ENCODE results near the gene LIN54. TPM values are rescaled to one million over a fixed set of nuclear protein-coding genes. Genes with fewer than 3 reads are reported as not detected.

LIN54 gene
- total RNA-seq, 1 experiment from 2014 or later, result 12.7 TPM

DNA sequence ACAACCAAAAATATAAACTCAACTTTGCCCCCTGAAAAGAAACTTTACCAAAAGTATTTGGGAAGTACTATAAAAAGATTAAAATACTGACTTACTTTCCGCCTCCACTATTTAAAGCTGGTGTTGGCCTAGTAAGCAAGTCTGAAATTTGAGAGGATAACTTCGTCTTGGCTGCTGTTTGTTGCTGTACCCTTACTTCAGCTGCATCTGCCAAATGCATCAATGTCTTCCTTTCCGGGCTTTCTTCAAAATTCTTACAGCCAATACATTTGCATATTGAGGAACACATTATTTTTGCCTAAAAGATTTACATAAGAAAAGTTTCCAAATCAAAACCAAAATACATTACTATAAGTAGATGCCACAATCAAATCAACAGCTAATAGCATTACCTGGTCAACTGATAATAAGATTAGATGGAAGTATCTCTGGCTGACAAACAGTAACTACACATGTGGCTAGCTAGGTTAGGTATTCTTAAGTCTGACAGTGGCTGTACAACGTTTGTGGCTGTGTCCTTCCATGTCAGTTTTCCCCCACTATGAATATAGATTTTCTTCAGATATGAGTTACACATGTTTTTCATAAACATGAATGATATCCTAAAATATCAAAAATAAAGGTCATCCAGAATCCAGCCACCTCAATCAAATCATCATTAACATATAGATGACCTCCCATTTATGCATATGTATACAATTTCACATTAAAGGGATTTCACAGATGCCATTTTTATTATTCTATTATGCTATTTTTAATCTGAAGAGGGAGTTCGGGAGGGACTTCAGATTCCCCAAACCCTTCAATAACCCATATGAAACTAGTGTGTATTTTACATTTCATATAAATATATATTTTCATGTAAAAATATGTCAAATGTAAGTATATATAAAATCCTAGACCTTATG is 79.5 kb downstream of the LIN54 start (continued):
- TF ChIP-seq, protein P1, sequence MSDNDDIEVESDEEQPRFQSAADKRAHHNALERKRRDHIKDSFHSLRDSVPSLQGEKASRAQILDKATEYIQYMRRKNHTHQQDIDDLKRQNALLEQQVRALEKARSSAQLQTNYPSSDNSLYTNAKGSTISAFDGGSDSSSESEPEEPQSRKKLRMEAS (CRISPR knock-in tag; IDR thresholded peaks at IDR 0.05), result no peak
- TF ChIP-seq, protein P2, sequence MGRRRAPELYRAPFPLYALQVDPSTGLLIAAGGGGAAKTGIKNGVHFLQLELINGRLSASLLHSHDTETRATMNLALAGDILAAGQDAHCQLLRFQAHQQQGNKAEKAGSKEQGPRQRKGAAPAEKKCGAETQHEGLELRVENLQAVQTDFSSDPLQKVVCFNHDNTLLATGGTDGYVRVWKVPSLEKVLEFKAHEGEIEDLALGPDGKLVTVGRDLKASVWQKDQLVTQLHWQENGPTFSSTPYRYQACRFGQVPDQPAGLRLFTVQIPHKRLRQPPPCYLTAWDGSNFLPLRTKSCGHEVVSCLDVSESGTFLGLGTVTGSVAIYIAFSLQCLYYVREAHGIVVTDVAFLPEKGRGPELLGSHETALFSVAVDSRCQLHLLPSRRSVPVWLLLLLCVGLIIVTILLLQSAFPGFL (CRISPR knock-in tag; IDR thresholded peaks at IDR 0.05; ENCODE audit: borderline replicate concordance), result no peak

GRCh38 chr4:82921795-82922194 is 88.8 kb downstream of the LIN54 start:
- ChIA-PET POLR2A (no interaction called here), CTCF (interaction anchor here (0.7 kb wide), 1 partner anchor 376 kb away, joined by 3 read pairs; no protein-coding TSS in a partner anchor)
- H3K27ac Mint-ChIP-seq, result 0 out of 2 replicates have a peak overlapping the region, but pooled peaks have one; percentile 37
- DNase-seq (ENCODE audit: low spot score) (no peak), ATAC-seq (no peak)
- peaks cover 12% of the 10 kb centered on the region for H3K4me1 Mint-ChIP-seq
- H3K27me3 Mint-ChIP-seq (ENCODE audit: low read depth), result no peaks in the 10 kb centered on the region
- TF ChIP-seq FOXK1 (CRISPR knock-in tag; IDR thresholded peaks at IDR 0.05), result no peak
- no peaks in the 10 kb centered on the region for H3K9me3 Mint-ChIP-seq
- peaks cover 15% of the 10 kb centered on the region; the same call in 1 of the 2 replicates for H3K36me3 Mint-ChIP-seq
- no peak overlapping the region for H3K4me3 Mint-ChIP-seq

DNA sequence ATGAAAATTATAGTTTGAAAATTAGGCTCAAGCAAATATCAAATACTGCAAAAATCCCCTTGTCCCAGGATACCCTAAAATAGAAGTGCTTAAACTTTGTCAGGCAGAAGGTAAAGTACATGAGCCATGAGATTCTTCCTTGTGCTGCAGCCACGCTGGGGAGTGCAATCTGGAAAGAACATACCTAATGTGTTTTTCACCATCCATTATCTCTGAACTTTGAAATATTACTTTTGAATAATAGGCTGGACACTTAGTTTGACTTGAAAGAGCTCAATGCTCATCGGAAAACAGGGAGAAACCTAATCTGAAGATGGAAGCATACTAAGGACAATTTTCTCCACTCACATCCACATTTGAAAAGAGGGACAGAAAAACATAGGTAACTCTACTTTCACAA is 91.2 kb downstream of the LIN54 start:
- ATAC-seq (no peak), DNase-seq (ENCODE audit: low spot score) (no peak)
- no peak overlapping the region for H3K27ac Mint-ChIP-seq
- no peaks in the 10 kb centered on the region for H3K9me3 Mint-ChIP-seq
- no peak overlapping the region for H3K4me3 Mint-ChIP-seq
- H3K36me3 Mint-ChIP-seq, result peaks cover 26% of the 10 kb centered on the region; the same call in 1 of the 2 replicates
- no peaks in the 10 kb centered on the region for H3K27me3 Mint-ChIP-seq (ENCODE audit: low read depth)
- peaks cover 6% of the 10 kb centered on the region for H3K4me1 Mint-ChIP-seq
- POLR2A ChIA-PET, result no interaction called here
- CTCF ChIA-PET, result no interaction called here
- TF ChIP-seq, protein P1 (CRISPR knock-in tag; IDR thresholded peaks at IDR 0.05), result no peak
- TF ChIP-seq E2F4 (CRISPR knock-in tag; IDR thresholded peaks at IDR 0.05; ENCODE audit: borderline replicate concordance, low read depth) (no peak), JUN (CRISPR knock-in tag; IDR thresholded peaks at IDR 0.05) (no peak), JAZF1 (CRISPR knock-in tag; IDR thresholded peaks at IDR 0.05) (no peak), CTCF (IDR thresholded peaks at IDR 0.05) (no peak), ZNF263 (CRISPR knock-in tag; IDR thresholded peaks at IDR 0.05; ENCODE audit: low read depth) (no peak), OVOL2 (CRISPR knock-in tag; IDR thresholded peaks at IDR 0.05; ENCODE audit: borderline replicate concordance) (no peak), ETV6 (CRISPR knock-in tag; IDR thresholded peaks at IDR 0.05) (no peak), GABPB1 (CRISPR knock-in tag; IDR thresholded peaks at IDR 0.05) (no peak), SOX15 (CRISPR knock-in tag; IDR thresholded peaks at IDR 0.05) (no peak), FOXP1 (CRISPR knock-in tag; IDR thresholded peaks at IDR 0.05; ENCODE audit: borderline replicate concordance) (no peak), ELF4 (CRISPR knock-in tag; IDR thresholded peaks at IDR 0.05; ENCODE audit: low read depth) (no peak), ZNF138 (CRISPR knock-in tag; conservative IDR thresholded peaks at IDR 0.05) (no peak), EMX1 (CRISPR knock-in tag; IDR thresholded peaks at IDR 0.05) (no peak), ATF1 (CRISPR knock-in tag; IDR thresholded peaks at IDR 0.05) (no peak), NR3C1 (CRISPR knock-in tag; conservative IDR thresholded peaks at IDR 0.05; ENCODE audit: low read depth) (no peak)
- TF ChIP-seq, protein P3, sequence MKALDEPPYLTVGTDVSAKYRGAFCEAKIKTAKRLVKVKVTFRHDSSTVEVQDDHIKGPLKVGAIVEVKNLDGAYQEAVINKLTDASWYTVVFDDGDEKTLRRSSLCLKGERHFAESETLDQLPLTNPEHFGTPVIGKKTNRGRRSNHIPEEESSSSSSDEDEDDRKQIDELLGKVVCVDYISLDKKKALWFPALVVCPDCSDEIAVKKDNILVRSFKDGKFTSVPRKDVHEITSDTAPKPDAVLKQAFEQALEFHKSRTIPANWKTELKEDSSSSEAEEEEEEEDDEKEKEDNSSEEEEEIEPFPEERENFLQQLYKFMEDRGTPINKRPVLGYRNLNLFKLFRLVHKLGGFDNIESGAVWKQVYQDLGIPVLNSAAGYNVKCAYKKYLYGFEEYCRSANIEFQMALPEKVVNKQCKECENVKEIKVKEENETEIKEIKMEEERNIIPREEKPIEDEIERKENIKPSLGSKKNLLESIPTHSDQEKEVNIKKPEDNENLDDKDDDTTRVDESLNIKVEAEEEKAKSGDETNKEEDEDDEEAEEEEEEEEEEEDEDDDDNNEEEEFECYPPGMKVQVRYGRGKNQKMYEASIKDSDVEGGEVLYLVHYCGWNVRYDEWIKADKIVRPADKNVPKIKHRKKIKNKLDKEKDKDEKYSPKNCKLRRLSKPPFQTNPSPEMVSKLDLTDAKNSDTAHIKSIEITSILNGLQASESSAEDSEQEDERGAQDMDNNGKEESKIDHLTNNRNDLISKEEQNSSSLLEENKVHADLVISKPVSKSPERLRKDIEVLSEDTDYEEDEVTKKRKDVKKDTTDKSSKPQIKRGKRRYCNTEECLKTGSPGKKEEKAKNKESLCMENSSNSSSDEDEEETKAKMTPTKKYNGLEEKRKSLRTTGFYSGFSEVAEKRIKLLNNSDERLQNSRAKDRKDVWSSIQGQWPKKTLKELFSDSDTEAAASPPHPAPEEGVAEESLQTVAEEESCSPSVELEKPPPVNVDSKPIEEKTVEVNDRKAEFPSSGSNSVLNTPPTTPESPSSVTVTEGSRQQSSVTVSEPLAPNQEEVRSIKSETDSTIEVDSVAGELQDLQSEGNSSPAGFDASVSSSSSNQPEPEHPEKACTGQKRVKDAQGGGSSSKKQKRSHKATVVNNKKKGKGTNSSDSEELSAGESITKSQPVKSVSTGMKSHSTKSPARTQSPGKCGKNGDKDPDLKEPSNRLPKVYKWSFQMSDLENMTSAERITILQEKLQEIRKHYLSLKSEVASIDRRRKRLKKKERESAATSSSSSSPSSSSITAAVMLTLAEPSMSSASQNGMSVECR (CRISPR knock-in tag; IDR thresholded peaks at IDR 0.05; ENCODE audit: borderline replicate concordance), result no peak
- TF ChIP-seq, protein P4, sequence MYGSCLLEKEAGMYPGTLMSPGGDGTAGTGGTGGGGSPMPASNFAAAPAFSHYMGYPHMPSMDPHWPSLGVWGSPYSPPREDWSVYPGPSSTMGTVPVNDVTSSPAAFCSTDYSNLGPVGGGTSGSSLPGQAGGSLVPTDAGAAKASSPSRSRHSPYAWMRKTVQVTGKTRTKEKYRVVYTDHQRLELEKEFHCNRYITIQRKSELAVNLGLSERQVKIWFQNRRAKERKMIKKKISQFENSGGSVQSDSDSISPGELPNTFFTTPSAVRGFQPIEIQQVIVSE (CRISPR knock-in tag; IDR thresholded peaks at IDR 0.05; ENCODE audit: borderline replicate concordance), result no peak
- TF ChIP-seq, protein P5, sequence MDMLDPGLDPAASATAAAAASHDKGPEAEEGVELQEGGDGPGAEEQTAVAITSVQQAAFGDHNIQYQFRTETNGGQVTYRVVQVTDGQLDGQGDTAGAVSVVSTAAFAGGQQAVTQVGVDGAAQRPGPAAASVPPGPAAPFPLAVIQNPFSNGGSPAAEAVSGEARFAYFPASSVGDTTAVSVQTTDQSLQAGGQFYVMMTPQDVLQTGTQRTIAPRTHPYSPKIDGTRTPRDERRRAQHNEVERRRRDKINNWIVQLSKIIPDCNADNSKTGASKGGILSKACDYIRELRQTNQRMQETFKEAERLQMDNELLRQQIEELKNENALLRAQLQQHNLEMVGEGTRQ (CRISPR knock-in tag; IDR thresholded peaks at IDR 0.05), result no peak
